T-cell (primary cell): Measurements from ENCODE around the gene DNAAF8. TPM values are rescaled to one million over a fixed set of nuclear protein-coding genes. Genes with fewer than 3 reads are reported as not detected.

Experiments
- ATAC-seq, 4 experiments: fragments of 200-7000 bp in 3 of 4; fragments of 150-1000 bp in 1 of 4; cut with Tn5 transposase; replicated peaks in 1 of 4; 1 replicate in 3 of 4; 2 replicates in 1 of 4; pipeline ENCODE4 v1.10.0; 2021; ENCODE audit warnings: moderate library complexity in 3 of 4, mild to moderate bottlenecking in 2 of 4, moderate number of reproducible peaks in 1 of 4
- CTCF ChIA-PET, 2 donors: fragments of 300-600 bp; sonication (Branson Sonifier 250); formaldehyde crosslinking; loops; one replicate each; lab custom pipeline; 2022; ENCODE audit warnings: antibody characterized with exemption in 2 of 2; lab: Charles Lee
- POLR2A ChIA-PET, 2 donors: fragments of 300-600 bp; sonication (Branson Sonifier 250); formaldehyde crosslinking; loops; one replicate each; lab custom pipeline; 2022; ENCODE audit warnings: antibody characterized with exemption in 2 of 2; lab: Charles Lee
- DNase-seq, 35 experiments: peaks; one replicate each; pipeline versions ENCODE4 v3.0.0 to v3.0.0-alpha.2; 2013 to 2023
- H3K27ac ChIP-seq: one replicate; pipeline ENCODE4 v1.5.1; 2013; ENCODE audit warnings: low read length
- H3K27me3 ChIP-seq, 2 experiments: replicated peaks in 1 of 2; 1 replicate in 1 of 2; 2 replicates in 1 of 2; pipeline versions ENCODE4 v1.6.1 to v1.7.0; 2013; ENCODE audit warnings: low read length in 1 of 2, mixed read lengths in 1 of 2; ENCODE audit not compliant: control insufficient read depth in 2 of 2, insufficient read depth in 2 of 2; ENCODE audit errors: extremely low read depth in 1 of 2
- H3K36me3 ChIP-seq, 2 donors: 1 replicate in 1 of 2; 2 replicates in 1 of 2; pipeline versions ENCODE4 v1.6.1 to v1.7.0; 2013; ENCODE audit warnings: low read length in 1 of 2; ENCODE audit not compliant: control insufficient read depth in 2 of 2, insufficient read depth in 1 of 2; ENCODE audit errors: extremely low read depth in 1 of 2
- H3K4me1 ChIP-seq, 2 experiments: 1 replicate in 1 of 2; 2 replicates in 1 of 2; pipeline versions ENCODE4 v1.6.1 to v1.7.0; 2013; ENCODE audit warnings: low read length in 2 of 2, mixed read lengths in 1 of 2; ENCODE audit not compliant: insufficient read depth in 2 of 2, control insufficient read depth in 1 of 2; ENCODE audit errors: extremely low read depth in 1 of 2
- H3K4me3 ChIP-seq, 2 donors: 1 replicate in 1 of 2; 2 replicates in 1 of 2; pipeline versions ENCODE4 v1.5.1 to v1.7.0; 2013; ENCODE audit warnings: mild to moderate bottlenecking in 2 of 2, low read length in 1 of 2, moderate library complexity in 1 of 2; ENCODE audit not compliant: control insufficient read depth in 1 of 2; ENCODE audit errors: extremely low read depth in 1 of 2
- H3K9me3 ChIP-seq: 2 replicates; pipeline ENCODE4 v1.7.0; 2013
- H3K27ac Mint-ChIP-seq, 2 donors: one replicate each; pipeline ENCODE4 v1.8.0; 2020 to 2021; ENCODE audit warnings: mild to moderate bottlenecking in 2 of 2, mixed read lengths in 2 of 2
- H3K27me3 Mint-ChIP-seq, 2 donors: one replicate each; pipeline ENCODE4 v1.8.0; 2021 to 2022; ENCODE audit warnings: mixed read lengths in 2 of 2
- H3K36me3 Mint-ChIP-seq: one replicate; pipeline ENCODE4 v1.8.0; 2021; ENCODE audit warnings: mixed read lengths
- H3K4me1 Mint-ChIP-seq, 3 donors: one replicate each; pipeline ENCODE4 v1.8.0; 2020 to 2022; ENCODE audit warnings: mixed read lengths in 3 of 3, mild to moderate bottlenecking in 1 of 3
- H3K4me3 Mint-ChIP-seq, 3 donors: one replicate each; pipeline ENCODE4 v1.8.0; 2020 to 2022; ENCODE audit warnings: mild to moderate bottlenecking in 3 of 3, mixed read lengths in 3 of 3, moderate library complexity in 3 of 3
- H3K9me3 Mint-ChIP-seq, 3 donors: one replicate each; pipeline ENCODE4 v1.8.0; 2020 to 2022; ENCODE audit warnings: mixed read lengths in 3 of 3
- WGBS: methylation state at CpG from one replicate; pipeline ENCODE4 v1.1.5; 2013; ENCODE audit warnings: missing lambda C conversion rate; ENCODE audit not compliant: insufficient coverage; 5-methylcytosine and 5-hydroxymethylcytosine counted together
- total RNA-seq, 35 experiments: library from RNA in 6 of 35; stranded (reverse) in 6 of 35; fragments of 120-200 nt in 1 of 35; gene quantifications; one replicate each; pipeline versions ENCODE4 v1.2.1 to v1.2.4 and lab custom pipeline; 2013 to 2026

The DNAAF8 gene
- total RNA-seq, 5 donors from 2014 or later (not counting 1 experiment from before 2014, with no cell fraction given), result 0.13 to 0.70 (median 0.34) TPM; not detected in 1

- Histone ChIP-seq H3K27ac (no peak overlapping the region), H3K27me3 (no peaks in the 10 kb centered on the region), H3K9me3 (no peaks in the 10 kb centered on the region), H3K4me1 (peaks cover 8 to 37% of the 10 kb centered on the region in 2 experiments), H3K36me3 (peaks cover 5 to 48% of the 10 kb centered on the region in 2 donors), H3K4me3 (no peak overlapping the region)
- H3K27ac Mint-ChIP-seq, result peak overlapping the region in 1 of 2 donors; percentile 48
- POLR2A ChIA-PET, result interaction anchor here in 1 of 2 donors (0.6 kb wide), 1 partner anchor 9 kb away, joined by 3 read pairs; no protein-coding TSS in a partner anchor
- WGBS, result 98% methylated on average over 6 of the region's 7 CpGs
- H3K9me3 Mint-ChIP-seq, result no peaks in the 10 kb centered on the region
- CTCF ChIA-PET, result interaction anchor here in 1 of 2 donors (0.7 kb wide), 1 partner anchor 314 kb away, joined by 6 read pairs; no protein-coding TSS in a partner anchor
- no peak for DNase-seq
- H3K4me1 Mint-ChIP-seq, result peaks cover 22 to 42% (median 34%) of the 10 kb centered on the region in 3 donors
- no peak overlapping the region for H3K4me3 Mint-ChIP-seq
- ATAC-seq, result no peak
- H3K27me3 Mint-ChIP-seq, result no peaks in the 10 kb centered on the region
- H3K36me3 Mint-ChIP-seq, result peaks cover 23% of the 10 kb centered on the region
These were observed 29.5 kb downstream of the DNAAF8 start for GRCh38 chr16:4763791-4764190.

- peaks cover 32 to 49% (median 36%) of the 10 kb centered on the region in 3 donors for H3K4me1 Mint-ChIP-seq
- POLR2A ChIA-PET, result no interaction called here
- no peak for DNase-seq
- H3K4me3 Mint-ChIP-seq, result peak overlapping the region; percentile 83 to 87 (median 86)
- Histone ChIP-seq H3K27ac (no peak overlapping the region), H3K36me3 (peaks cover 1 to 31% of the 10 kb centered on the region in 2 donors), H3K4me3 (peak overlapping the region; percentile 77 to 86), H3K9me3 (no peaks in the 10 kb centered on the region), H3K27me3 (no peaks in the 10 kb centered on the region), H3K4me1 (peaks cover 8 to 46% of the 10 kb centered on the region in 2 experiments)
- CTCF ChIA-PET, result no interaction called here
- 94% methylated on average over 18 of the region's 26 CpGs for WGBS
- peaks cover 9% of the 10 kb centered on the region for H3K36me3 Mint-ChIP-seq
- H3K27me3 Mint-ChIP-seq, result no peaks in the 10 kb centered on the region
- no peak for ATAC-seq
- no peaks in the 10 kb centered on the region for H3K9me3 Mint-ChIP-seq
- peak overlapping the region; percentile 87 to 88 for H3K27ac Mint-ChIP-seq
These were observed 31.5 kb downstream of the DNAAF8 start for GRCh38 chr16:4765511-4766474.

GRCh38 chr16:4766875-4767628 lies 32.7 kb downstream of the DNAAF8 start, which contains the start of gene ZNF500:
ZNF500 (minus strand) TSS chr16:4767162; CDS start chr16:4765978, 1,184 bp downstream.
- CTCF ChIA-PET, result interaction anchor here in 1 of 2 donors (1.8 kb wide), 1 partner anchor 36 kb away, joined by 5 read pairs; the partner anchor contains the start of gene ROGDI
- Histone ChIP-seq H3K36me3 (peaks cover 0 to 21% of the 10 kb centered on the region in 2 donors), H3K27me3 (no peaks in the 10 kb centered on the region), H3K4me3 (peak within 1 kb of the TSS; percentile 77 to 86), H3K9me3 (no peaks in the 10 kb centered on the region), H3K4me1 (peaks cover 8 to 46% of the 10 kb centered on the region in 2 experiments), H3K27ac (peak within 1 kb of the TSS; percentile 55)
- Mint-ChIP-seq H3K4me1 (peaks cover 32 to 46% (median 36%) of the 10 kb centered on the region in 3 donors), H3K4me3 (peak within 1 kb of the TSS; percentile 86 to 93 (median 88)), H3K9me3 (no peaks in the 10 kb centered on the region), H3K27me3 (no peaks in the 10 kb centered on the region), H3K36me3 (peaks cover 5% of the 10 kb centered on the region), H3K27ac (peak within 1 kb of the TSS; percentile 91 to 95)
- peak; percentile 94 to 95 (median 94) for ATAC-seq
- whole genome bisulfite sequencing, result under 1% methylated on average over 70 of the region's 72 CpGs
- POLR2A ChIA-PET, result no interaction called here
- DNase-seq, result peak; percentile 87 to 99 (median 92)

- ChIA-PET POLR2A (interaction anchor here in 1 of 2 donors (0.7 kb wide), 1 partner anchor 152 kb away, joined by 4 read pairs; no protein-coding TSS in a partner anchor), CTCF (interaction anchor here (0.6 to 1.8 kb wide), 4 partner anchors 22 to 107 kb away, joined by 4 to 5 read pairs (median 4); partner anchors contain the start of genes ANKS3 (in 1 of the 2), DNAAF8 (in 1 of the 2) and ROGDI (in 1 of the 2))
- Histone ChIP-seq H3K4me1 (peaks cover 8 to 46% of the 10 kb centered on the region in 2 experiments), H3K27ac (peak overlapping the region; percentile 54), H3K36me3 (peaks cover 0 to 14% of the 10 kb centered on the region in 2 donors), H3K9me3 (no peaks in the 10 kb centered on the region), H3K27me3 (no peaks in the 10 kb centered on the region), H3K4me3 (peak overlapping the region; percentile 58 to 75)
- no peaks in the 10 kb centered on the region for H3K27me3 Mint-ChIP-seq
- H3K36me3 Mint-ChIP-seq, result peaks cover 5% of the 10 kb centered on the region
- DNase-seq, result no peak
- WGBS, result 0% methylated on average over 1 of the region's 17 CpGs
- peaks cover 32 to 44% (median 34%) of the 10 kb centered on the region in 3 donors for H3K4me1 Mint-ChIP-seq
- no peaks in the 10 kb centered on the region for H3K9me3 Mint-ChIP-seq
- H3K27ac Mint-ChIP-seq, result peak overlapping the region; percentile 91 to 95
- H3K4me3 Mint-ChIP-seq, result peak overlapping the region; percentile 86 to 93 (median 88)
- ATAC-seq, result no peak
These were observed 33.7 kb downstream of the DNAAF8 start for GRCh38 chr16:4767872-4768548.

GRCh38 chr16:4768549-4769305 lies 34.4 kb downstream of the DNAAF8 start:
- 4% methylated on average over 36 of the region's 48 CpGs for WGBS
- peaks cover 0 to 10% of the 10 kb centered on the region in 2 donors for H3K36me3 ChIP-seq
- Mint-ChIP-seq H3K4me3 (peak overlapping the region; percentile 86 to 93 (median 88)), H3K27ac (peak overlapping the region; percentile 91 to 95), H3K36me3 (peaks cover 3% of the 10 kb centered on the region), H3K4me1 (peaks cover 32 to 42% (median 33%) of the 10 kb centered on the region in 3 donors), H3K9me3 (no peaks in the 10 kb centered on the region), H3K27me3 (no peaks in the 10 kb centered on the region)
- H3K4me3 ChIP-seq, result peak overlapping the region; percentile 58 to 75
- DNase-seq, result peak; percentile 43 to 91 (median 64)
- no peaks in the 10 kb centered on the region for H3K27me3 ChIP-seq
- CTCF ChIA-PET, result interaction anchor here (0.6 to 1.8 kb wide), 4 partner anchors 23 to 108 kb away, joined by 4 to 5 read pairs (median 4); partner anchors contain the start of genes ANKS3 (in 1 of the 2), DNAAF8 (in 1 of the 2) and ROGDI (in 1 of the 2)
- POLR2A ChIA-PET, result interaction anchor here in 1 of 2 donors (0.7 kb wide), 1 partner anchor 152 kb away, joined by 4 read pairs; no protein-coding TSS in a partner anchor
- peak overlapping the region; percentile 54 for H3K27ac ChIP-seq
- ATAC-seq, result peak; percentile 59 to 68 (median 64)
- H3K9me3 ChIP-seq, result no peaks in the 10 kb centered on the region
- H3K4me1 ChIP-seq, result peaks cover 8 to 42% of the 10 kb centered on the region in 2 experiments
